Nephron (organoid): ENCODE data around the gene ZNF41.
"Not testable (repeated sequence)": the region's sequence is repeated elsewhere in the genome, so short reads cannot be mapped to it uniquely, and the experiment has no call there.

Experiments
- H3K27ac Mint-ChIP-seq, 3 experiments: 2 replicates each; pipeline ENCODE4 v1.8.0; 2020; ENCODE audit warnings: mixed read lengths in 3 of 3, mild to moderate bottlenecking in 2 of 3, moderate library complexity in 1 of 3
- H3K27me3 Mint-ChIP-seq: 2 replicates; pipeline ENCODE4 v1.8.0; 2021; ENCODE audit warnings: low read depth, mild to moderate bottlenecking, moderate library complexity, mixed read lengths
- H3K36me3 Mint-ChIP-seq: 2 replicates; pipeline ENCODE4 v1.8.0; 2020; ENCODE audit warnings: low read depth, mixed read lengths
- H3K4me1 Mint-ChIP-seq: 2 replicates; pipeline ENCODE4 v1.8.0; 2020; ENCODE audit warnings: mixed read lengths
- H3K4me3 Mint-ChIP-seq, 3 experiments: 2 replicates each; pipeline ENCODE4 v1.8.0; 2020; ENCODE audit warnings: mild to moderate bottlenecking in 3 of 3, mixed read lengths in 3 of 3, moderate library complexity in 2 of 3
- H3K9me3 Mint-ChIP-seq: 2 replicates; pipeline ENCODE4 v1.8.0; 2020; ENCODE audit warnings: mixed read lengths
- CTCF ChIP-seq, 3 experiments: fragments of 200-600 bp; sonication (generic); IDR thresholded peaks; one replicate each; pipeline ENCODE4 v1.5.0; 2021; ENCODE audit warnings: antibody characterized with exemption in 3 of 3; ENCODE audit not compliant: unreplicated experiment in 3 of 3

Gene ZNF41

GRCh38 chrX:47518144-47518543, 35.1 kb upstream of the ZNF41 start:
- Mint-ChIP-seq H3K36me3 (no peaks in the 10 kb centered on the region), H3K27ac (no peak overlapping the region)
- no peak for TF ChIP-seq CTCF (IDR thresholded peaks at IDR 0.05; ENCODE audit: unreplicated experiment in 3 of 3)

GRCh38 chrX:47515941-47516665, 33.1 kb upstream of the ZNF41 start:
- no peaks in the 10 kb centered on the region for H3K27me3 Mint-ChIP-seq
- H3K4me3 Mint-ChIP-seq = no peak overlapping the region
- TF ChIP-seq CTCF (IDR thresholded peaks at IDR 0.05; ENCODE audit: unreplicated experiment in 3 of 3) = no peak
- no peaks in the 10 kb centered on the region for H3K36me3 Mint-ChIP-seq
- no peak overlapping the region for H3K27ac Mint-ChIP-seq
- peaks cover 14% of the 10 kb centered on the region for H3K9me3 Mint-ChIP-seq
- peaks cover 4% of the 10 kb centered on the region for H3K4me1 Mint-ChIP-seq

More at GRCh38 chrX:47518144-47518543, 35.1 kb upstream of the ZNF41 start:
- H3K4me3 Mint-ChIP-seq = no peak overlapping the region
- H3K9me3 Mint-ChIP-seq = peaks cover 24% of the 10 kb centered on the region
- H3K4me1 Mint-ChIP-seq = peaks cover 4% of the 10 kb centered on the region
- no peaks in the 10 kb centered on the region for H3K27me3 Mint-ChIP-seq

- peaks cover 13% of the 10 kb centered on the region for H3K9me3 Mint-ChIP-seq
- no peaks in the 10 kb centered on the region for H3K27me3 Mint-ChIP-seq
- peak overlapping the region; percentile 29 to 59 (median 50) for H3K4me3 Mint-ChIP-seq
- no peak for TF ChIP-seq CTCF (IDR thresholded peaks at IDR 0.05; ENCODE audit: unreplicated experiment in 3 of 3)
- H3K4me1 Mint-ChIP-seq = peaks cover 4% of the 10 kb centered on the region
- H3K27ac Mint-ChIP-seq = no peak overlapping the region
- no peaks in the 10 kb centered on the region for H3K36me3 Mint-ChIP-seq
Observed at GRCh38 chrX:47514533-47515235, 31.7 kb upstream of the ZNF41 start.

GRCh38 chrX:47513034-47513965, 30.3 kb upstream of the ZNF41 start:
- not testable (repeated sequence) for H3K36me3 Mint-ChIP-seq, H3K27me3 Mint-ChIP-seq, H3K4me1 Mint-ChIP-seq
- H3K27ac Mint-ChIP-seq = peak overlapping the region in 1 of 3 experiments; percentile 5
- peaks cover 10% of the 10 kb centered on the region for H3K9me3 Mint-ChIP-seq
- peak overlapping the region; percentile 81 to 89 (median 83) for H3K4me3 Mint-ChIP-seq

GRCh38 chrX:47512383-47512782, 29.4 kb upstream of the ZNF41 start:
- H3K36me3 Mint-ChIP-seq = not testable (repeated sequence)

GRCh38 chrX:47507153-47507867, 24.3 kb upstream of the ZNF41 start:
- no peaks in the 10 kb centered on the region for H3K36me3 Mint-ChIP-seq
- peaks cover 6% of the 10 kb centered on the region for H3K4me1 Mint-ChIP-seq
- H3K27me3 Mint-ChIP-seq = no peaks in the 10 kb centered on the region
- no peaks in the 10 kb centered on the region for H3K9me3 Mint-ChIP-seq
- H3K27ac Mint-ChIP-seq = no peak overlapping the region
- TF ChIP-seq CTCF (IDR thresholded peaks at IDR 0.05; ENCODE audit: unreplicated experiment in 3 of 3) = no peak
- H3K4me3 Mint-ChIP-seq = no peak overlapping the region

More at GRCh38 chrX:47512383-47512782, 29.4 kb upstream of the ZNF41 start:
- H3K27ac Mint-ChIP-seq, H3K9me3 Mint-ChIP-seq, H3K4me1 Mint-ChIP-seq, H3K27me3 Mint-ChIP-seq: not testable (repeated sequence)
- H3K4me3 Mint-ChIP-seq = peak overlapping the region; percentile 64 to 80 (median 78)
